ENCODE measurements around the gene SDHA. TPM values are rescaled to one million over a fixed set of nuclear protein-coding genes. Genes with fewer than 3 reads are reported as not detected.
"Not testable (repeated sequence)": the region's sequence is repeated elsewhere in the genome, so short reads cannot be mapped to it uniquely, and the experiment has no call there.

SDHA gene
- polyA plus RNA-seq, 1 donor from 2014 or later, result 70.4 TPM

DNA sequence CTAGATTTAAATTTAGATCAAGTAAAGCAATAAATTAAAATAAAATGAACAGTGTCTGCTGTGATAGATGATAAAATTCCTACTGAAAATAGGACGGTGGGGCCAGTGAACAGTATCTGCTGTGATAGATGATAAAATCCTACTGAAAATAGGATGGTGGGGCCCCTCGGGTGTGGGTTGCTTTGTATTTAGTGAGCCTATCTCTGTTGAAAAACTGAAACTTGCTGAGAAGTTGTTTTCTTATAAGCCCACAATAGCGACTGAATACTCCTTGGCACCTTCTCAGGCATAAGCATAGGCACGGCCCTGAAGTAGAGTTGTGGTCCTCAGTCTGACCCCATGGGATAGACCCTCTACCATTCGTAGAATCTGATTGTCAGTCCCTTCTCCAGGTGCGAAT lies 5.7 kb downstream of the SDHA start:
- H3K27ac ChIP-seq (ENCODE audit: low read length), result no peak overlapping the region
- no peaks in the 10 kb centered on the region for H3K9me2 ChIP-seq (ENCODE audit: insufficient read depth, low read length)
- TF ChIP-seq RAD21 (conservative IDR thresholded peaks at IDR 0.05), result no peak
- TF ChIP-seq TAF1 (IDR thresholded peaks at IDR 0.05; ENCODE audit: low read depth), result no peak
- no peak for TF ChIP-seq CTCF (IDR thresholded peaks at IDR 0.05; ENCODE audit: poor library complexity, severe bottlenecking)
- TF ChIP-seq EP300 (conservative IDR thresholded peaks at IDR 0.05; ENCODE audit: poor library complexity, severe bottlenecking), result no peak
- peaks cover 31% of the 10 kb centered on the region for H3K79me2 ChIP-seq (replicated peaks; ENCODE audit: insufficient read depth, low read length)
- H3K9me3 ChIP-seq (ENCODE audit: low read length), result no peaks in the 10 kb centered on the region
- H4K20me1 ChIP-seq (ENCODE audit: insufficient read depth), result no peaks in the 10 kb centered on the region
- no peak overlapping the region for H2AFZ ChIP-seq (ENCODE audit: low read depth, low read length)
- no peak overlapping the region for H3K4me2 ChIP-seq (ENCODE audit: low read length)
- no peaks in the 10 kb centered on the region for H3K27me3 ChIP-seq (ENCODE audit: insufficient read depth, low read depth, low read length)
- no peak overlapping the region for H3K4me3 ChIP-seq (ENCODE audit: low read length)
- H3K36me3 ChIP-seq (ENCODE audit: insufficient read depth, low read length), result no peaks in the 10 kb centered on the region
- H3K9ac ChIP-seq (ENCODE audit: low read length), result no peak overlapping the region
- no peaks in the 10 kb centered on the region for H3F3A ChIP-seq (ENCODE audit: insufficient read depth, low read length, poor library complexity, severe bottlenecking)

- Histone ChIP-seq H3K79me2 (replicated peaks; ENCODE audit: insufficient read depth, low read length) (peaks cover 16% of the 10 kb centered on the region), H3K9ac (ENCODE audit: low read length) (no peak overlapping the region), H3F3A (ENCODE audit: insufficient read depth, low read length, poor library complexity, severe bottlenecking) (no peaks in the 10 kb centered on the region), H3K9me2 (ENCODE audit: insufficient read depth, low read length) (no peaks in the 10 kb centered on the region), H3K27ac (ENCODE audit: low read length) (no peak overlapping the region), H3K27me3 (ENCODE audit: insufficient read depth, low read depth, low read length) (no peaks in the 10 kb centered on the region), H3K36me3 (ENCODE audit: insufficient read depth, low read length) (no peaks in the 10 kb centered on the region), H2AFZ (ENCODE audit: low read depth, low read length) (no peak overlapping the region), H3K4me3 (ENCODE audit: low read length) (no peak overlapping the region), H4K20me1 (ENCODE audit: insufficient read depth) (no peaks in the 10 kb centered on the region), H3K9me3 (ENCODE audit: low read length) (no peaks in the 10 kb centered on the region), H3K4me2 (ENCODE audit: low read length) (no peak overlapping the region)
- no peak for TF ChIP-seq POLR2AphosphoS5 (IDR thresholded peaks at IDR 0.05)
- no peak for TF ChIP-seq RAD21 (conservative IDR thresholded peaks at IDR 0.05)
- TF ChIP-seq, protein P1, sequence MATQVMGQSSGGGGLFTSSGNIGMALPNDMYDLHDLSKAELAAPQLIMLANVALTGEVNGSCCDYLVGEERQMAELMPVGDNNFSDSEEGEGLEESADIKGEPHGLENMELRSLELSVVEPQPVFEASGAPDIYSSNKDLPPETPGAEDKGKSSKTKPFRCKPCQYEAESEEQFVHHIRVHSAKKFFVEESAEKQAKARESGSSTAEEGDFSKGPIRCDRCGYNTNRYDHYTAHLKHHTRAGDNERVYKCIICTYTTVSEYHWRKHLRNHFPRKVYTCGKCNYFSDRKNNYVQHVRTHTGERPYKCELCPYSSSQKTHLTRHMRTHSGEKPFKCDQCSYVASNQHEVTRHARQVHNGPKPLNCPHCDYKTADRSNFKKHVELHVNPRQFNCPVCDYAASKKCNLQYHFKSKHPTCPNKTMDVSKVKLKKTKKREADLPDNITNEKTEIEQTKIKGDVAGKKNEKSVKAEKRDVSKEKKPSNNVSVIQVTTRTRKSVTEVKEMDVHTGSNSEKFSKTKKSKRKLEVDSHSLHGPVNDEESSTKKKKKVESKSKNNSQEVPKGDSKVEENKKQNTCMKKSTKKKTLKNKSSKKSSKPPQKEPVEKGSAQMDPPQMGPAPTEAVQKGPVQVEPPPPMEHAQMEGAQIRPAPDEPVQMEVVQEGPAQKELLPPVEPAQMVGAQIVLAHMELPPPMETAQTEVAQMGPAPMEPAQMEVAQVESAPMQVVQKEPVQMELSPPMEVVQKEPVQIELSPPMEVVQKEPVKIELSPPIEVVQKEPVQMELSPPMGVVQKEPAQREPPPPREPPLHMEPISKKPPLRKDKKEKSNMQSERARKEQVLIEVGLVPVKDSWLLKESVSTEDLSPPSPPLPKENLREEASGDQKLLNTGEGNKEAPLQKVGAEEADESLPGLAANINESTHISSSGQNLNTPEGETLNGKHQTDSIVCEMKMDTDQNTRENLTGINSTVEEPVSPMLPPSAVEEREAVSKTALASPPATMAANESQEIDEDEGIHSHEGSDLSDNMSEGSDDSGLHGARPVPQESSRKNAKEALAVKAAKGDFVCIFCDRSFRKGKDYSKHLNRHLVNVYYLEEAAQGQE (IDR thresholded peaks at IDR 0.05; ENCODE audit: borderline replicate concordance), result no peak
- no peak for TF ChIP-seq CTCF (IDR thresholded peaks at IDR 0.05; ENCODE audit: poor library complexity, severe bottlenecking)
- no peak for TF ChIP-seq MXI1 (conservative IDR thresholded peaks at IDR 0.05; ENCODE audit: poor library complexity, severe bottlenecking)
- TF ChIP-seq TAF1 (IDR thresholded peaks at IDR 0.05; ENCODE audit: low read depth), result no peak
- no peak for TF ChIP-seq SMC3 (conservative IDR thresholded peaks at IDR 0.05; ENCODE audit: poor library complexity)
- no peak for TF ChIP-seq EP300 (conservative IDR thresholded peaks at IDR 0.05; ENCODE audit: poor library complexity, severe bottlenecking)
- no peak for TF ChIP-seq EZH2 (IDR thresholded peaks at IDR 0.05; ENCODE audit: borderline replicate concordance, insufficient read depth, low read length, poor library complexity, severe bottlenecking)
Measured at GRCh38 chr5:225334-225733, 7.2 kb downstream of the SDHA start.

GRCh38 chr5:227375-227774 lies 9.3 kb downstream of the SDHA start:
- not testable (repeated sequence) for H3K79me2 ChIP-seq (replicated peaks; ENCODE audit: insufficient read depth, low read length); H3K4me3 ChIP-seq (ENCODE audit: low read length); H4K20me1 ChIP-seq (ENCODE audit: insufficient read depth); H3K9ac ChIP-seq (ENCODE audit: low read length); H3K36me3 ChIP-seq (ENCODE audit: insufficient read depth, low read length); H3K27me3 ChIP-seq (ENCODE audit: insufficient read depth, low read depth, low read length); H3K27ac ChIP-seq (ENCODE audit: low read length); H3K9me2 ChIP-seq (ENCODE audit: insufficient read depth, low read length); H3F3A ChIP-seq (ENCODE audit: insufficient read depth, low read length, poor library complexity, severe bottlenecking); H3K4me2 ChIP-seq (ENCODE audit: low read length); H3K9me3 ChIP-seq (ENCODE audit: low read length); H2AFZ ChIP-seq (ENCODE audit: low read depth, low read length)

All from neural cell (in vitro differentiated cells).